ENCODE data around the gene RTKN2. TPM values are rescaled to one million over a fixed set of nuclear protein-coding genes. Genes with fewer than 3 reads are reported as not detected.

Gene RTKN2
- total and polyA plus RNA-seq, 2 experiments from 2014 or later = 1.1 to 4.4 TPM

- H3K4me1 ChIP-seq (ENCODE audit: low read depth) = no peaks in the 10 kb centered on the region
- no peaks in the 10 kb centered on the region for H3K9me3 ChIP-seq (ENCODE audit: low read depth)
- no peaks in the 10 kb centered on the region for H3K27me3 ChIP-seq
- no peak for DNase-seq (ENCODE audit: low read depth in 1 of 2, low spot score in 1 of 2)
- no peaks in the 10 kb centered on the region for H3K36me3 ChIP-seq
- H3K27ac ChIP-seq = no peak overlapping the region
- no peak overlapping the region for H3K4me3 ChIP-seq
- TF ChIP-seq CTCF (IDR thresholded peaks at IDR 0.05; ENCODE audit: low read depth, low read length) = no peak
Observed at GRCh38 chr10:62133618-62134017, 135.0 kb downstream of the RTKN2 start.

Other genes with a start within 250 kb of the RTKN2 start
- gene ZNF365, start 105.5 kb upstream of the RTKN2 start, total RNA-seq = 0.07 TPM in 1 of 2 replicates, not detected in the other
- gene ZNF365, start 105.5 kb upstream of the RTKN2 start, polyA plus RNA-seq = not detected in 2 replicates

Measured in cardiac muscle cell (in vitro differentiated cells and primary cell).